GM18498 (cell line): Measurements from ENCODE around the gene BCAS2.
A peak's percentile ranks its signal among the peaks of the same experiment; 100 is the strongest.
"Not testable (repeated sequence)": the region's sequence is repeated elsewhere in the genome, so short reads cannot be mapped to it uniquely, and the experiment has no call there.

Experiments used
- ATAC-seq: cut with Tn5 transposase; IDR thresholded peaks from one replicate; pipeline ENCODE4 v1.9.1; 2021; ENCODE audit warnings: mild to moderate bottlenecking, moderate library complexity; ENCODE audit not compliant: unreplicated experiment

Gene BCAS2

GRCh38 chr1:114581335-114582287, at the start of gene BCAS2:
Gene BCAS2, minus strand, starts transcription at chr1:114581615. Its CDS starts 24 bp downstream, at chr1:114581591.
- peak; percentile 99 for ATAC-seq

GRCh38 chr1:114627107-114627506, 45.7 kb upstream of the BCAS2 start:
- ATAC-seq = no peak

- ATAC-seq = no peak
Observed at GRCh38 chr1:114623364-114623763, 41.9 kb upstream of the BCAS2 start.

GRCh38 chr1:114620419-114620818, 39.0 kb upstream of the BCAS2 start:
- no peak for ATAC-seq

GRCh38 chr1:114618606-114619005, 37.2 kb upstream of the BCAS2 start:
- ATAC-seq = no peak

GRCh38 chr1:114610546-114611245, 29.3 kb upstream of the BCAS2 start:
- ATAC-seq = no peak

GRCh38 chr1:114609826-114610225, 28.4 kb upstream of the BCAS2 start:
- no peak for ATAC-seq

GRCh38 chr1:114609026-114609425, 27.6 kb upstream of the BCAS2 start:
- no peak for ATAC-seq

- ATAC-seq = no peak
Observed at GRCh38 chr1:114607223-114607622, 25.8 kb upstream of the BCAS2 start.

GRCh38 chr1:114597949-114598348, 16.5 kb upstream of the BCAS2 start:
- no peak for ATAC-seq

GRCh38 chr1:114595602-114596001, 14.2 kb upstream of the BCAS2 start:
- ATAC-seq = no peak

- ATAC-seq = no peak
Observed at GRCh38 chr1:114594046-114594445, 12.6 kb upstream of the BCAS2 start.

GRCh38 chr1:114589122-114589521, 7.7 kb upstream of the BCAS2 start:
- no peak for ATAC-seq

- ATAC-seq = no peak
Observed at GRCh38 chr1:114588196-114588689, 6.8 kb upstream of the BCAS2 start.

- ATAC-seq = no peak
Observed at GRCh38 chr1:114587203-114587991, 6.0 kb upstream of the BCAS2 start.

- no peak for ATAC-seq
Observed at GRCh38 chr1:114586513-114587047, 5.2 kb upstream of the BCAS2 start.

- ATAC-seq = no peak
Observed at GRCh38 chr1:114585231-114585630, 3.8 kb upstream of the BCAS2 start.

GRCh38 chr1:114574365-114574764, 7.0 kb downstream of the BCAS2 start:
- no peak for ATAC-seq

GRCh38 chr1:114564141-114564540, 17.3 kb downstream of the BCAS2 start:
- ATAC-seq = no peak

GRCh38 chr1:114562978-114563510, 18.4 kb downstream of the BCAS2 start:
- not testable (repeated sequence) for ATAC-seq
